Measurements from ENCODE around the gene LOXL4.

LOXL4 gene

DNA sequence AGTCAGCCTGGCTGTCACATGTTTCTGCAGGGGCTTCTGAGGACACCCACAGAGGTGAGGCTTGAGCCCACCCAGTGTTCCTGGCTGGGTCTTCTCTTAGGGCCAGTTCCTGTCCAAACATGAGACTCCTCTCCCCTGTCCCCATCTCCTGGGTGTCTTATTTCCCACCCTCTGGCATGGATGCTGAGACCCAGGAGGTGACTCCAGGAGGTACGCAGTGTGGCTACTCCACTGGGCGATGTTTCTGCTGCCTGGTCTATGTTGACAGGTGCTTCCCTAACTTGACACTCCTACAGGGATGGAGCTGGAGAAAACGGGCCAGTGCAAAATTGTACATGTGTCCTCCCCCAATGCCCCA lies 26.3 kb upstream of the LOXL4 start:
- no peak for DNase-seq

GRCh38 chr10:98293550-98294269 lies 25.7 kb upstream of the LOXL4 start:
- DNase-seq = no peak

DNA sequence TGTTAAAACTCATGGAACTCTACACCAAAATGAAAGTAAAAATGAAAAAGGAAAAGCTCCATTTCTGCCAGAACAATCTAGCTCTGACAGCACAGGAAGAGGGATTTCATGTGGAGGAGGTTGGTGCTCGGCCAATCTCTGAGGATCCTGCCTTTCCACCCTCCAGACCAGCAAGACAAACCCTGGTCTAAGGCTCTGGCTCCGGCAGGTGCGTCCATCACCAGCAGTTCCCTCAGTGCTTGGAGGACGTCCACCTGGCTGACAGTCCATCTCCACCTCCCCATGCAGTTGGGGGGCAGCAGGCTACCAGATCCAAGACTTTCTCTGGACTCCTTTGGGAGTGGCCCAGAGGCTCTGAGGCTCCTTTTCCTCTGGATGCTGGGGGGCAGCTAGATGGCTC lies 25.0 kb upstream of the LOXL4 start:
- DNase-seq = no peak

DNA sequence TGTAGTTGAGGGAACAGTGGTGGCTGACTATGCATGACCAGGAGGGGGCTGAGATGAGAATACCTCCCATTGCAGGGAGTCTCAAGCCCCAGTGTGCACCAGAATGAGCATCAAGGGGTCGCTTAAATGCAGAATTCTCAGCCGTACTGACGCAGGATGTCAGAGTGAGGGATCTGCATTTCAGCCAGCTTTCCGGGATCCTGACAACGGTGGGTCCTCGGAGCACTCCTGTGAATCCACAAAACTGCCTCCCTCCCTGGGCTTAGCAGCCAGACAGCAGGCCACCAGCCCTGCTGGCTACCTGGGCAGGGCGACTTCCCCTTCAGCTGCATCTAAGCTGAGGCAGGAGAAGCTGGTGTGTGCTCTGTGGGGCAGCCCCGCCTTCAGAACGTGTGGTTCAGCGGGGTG lies 21.8 kb upstream of the LOXL4 start:
- DNase-seq = no peak

- no peak for DNase-seq
Observed at GRCh38 chr10:98287321-98287720, 19.3 kb upstream of the LOXL4 start.

DNA sequence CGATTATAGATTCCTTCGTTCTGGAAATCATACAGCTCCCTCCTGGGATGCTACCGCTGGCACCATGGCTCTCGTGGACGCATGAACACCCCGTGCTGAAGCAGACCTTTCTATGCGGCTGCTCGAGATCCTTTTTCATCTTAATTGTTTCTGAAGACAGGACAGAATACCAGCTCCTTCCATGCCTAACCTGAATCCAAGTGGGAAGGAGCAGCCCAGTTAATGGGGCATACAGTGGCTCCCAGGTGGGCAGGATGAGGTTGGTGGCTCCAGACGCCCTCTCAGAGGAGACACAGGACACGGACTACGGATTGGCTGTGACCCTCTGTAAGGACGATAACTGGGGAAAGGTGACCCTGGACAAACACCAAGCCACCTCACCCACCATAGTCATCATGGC lies 18.4 kb upstream of the LOXL4 start:
- no peak for DNase-seq

GRCh38 chr10:98285416-98285815 lies 17.4 kb upstream of the LOXL4 start:
- no peak for DNase-seq

DNA sequence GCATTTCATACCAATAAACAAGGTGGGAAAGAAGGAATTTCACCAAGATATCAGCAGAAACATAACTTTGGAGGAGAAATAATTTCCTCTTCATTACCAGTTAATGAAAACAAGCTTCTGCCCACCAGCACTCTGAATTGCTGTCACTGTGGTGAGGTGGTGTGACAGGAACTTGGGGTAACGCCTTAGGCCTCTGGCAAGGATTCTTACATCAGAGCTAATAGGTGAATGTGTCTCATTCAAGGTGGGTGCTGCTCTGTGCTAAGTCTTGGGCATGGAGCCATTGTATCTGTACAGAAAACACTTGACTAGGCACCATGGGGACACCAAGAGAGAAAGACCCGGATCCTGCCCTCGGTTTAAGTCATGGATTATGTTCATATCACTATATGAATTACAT lies 8.3 kb upstream of the LOXL4 start:
- no peak for DNase-seq

- no peak for DNase-seq
Observed at GRCh38 chr10:98274562-98274961, 6.6 kb upstream of the LOXL4 start.

GRCh38 chr10:98273057-98273850 lies 5.3 kb upstream of the LOXL4 start:
- no peak for DNase-seq

GRCh38 chr10:98272656-98273055 lies 4.7 kb upstream of the LOXL4 start:
- DNase-seq = no peak

GRCh38 chr10:98272245-98272644 lies 4.3 kb upstream of the LOXL4 start:
- DNase-seq = no peak

- DNase-seq = no peak
Observed at GRCh38 chr10:98270786-98271185, 2.8 kb upstream of the LOXL4 start.

DNA sequence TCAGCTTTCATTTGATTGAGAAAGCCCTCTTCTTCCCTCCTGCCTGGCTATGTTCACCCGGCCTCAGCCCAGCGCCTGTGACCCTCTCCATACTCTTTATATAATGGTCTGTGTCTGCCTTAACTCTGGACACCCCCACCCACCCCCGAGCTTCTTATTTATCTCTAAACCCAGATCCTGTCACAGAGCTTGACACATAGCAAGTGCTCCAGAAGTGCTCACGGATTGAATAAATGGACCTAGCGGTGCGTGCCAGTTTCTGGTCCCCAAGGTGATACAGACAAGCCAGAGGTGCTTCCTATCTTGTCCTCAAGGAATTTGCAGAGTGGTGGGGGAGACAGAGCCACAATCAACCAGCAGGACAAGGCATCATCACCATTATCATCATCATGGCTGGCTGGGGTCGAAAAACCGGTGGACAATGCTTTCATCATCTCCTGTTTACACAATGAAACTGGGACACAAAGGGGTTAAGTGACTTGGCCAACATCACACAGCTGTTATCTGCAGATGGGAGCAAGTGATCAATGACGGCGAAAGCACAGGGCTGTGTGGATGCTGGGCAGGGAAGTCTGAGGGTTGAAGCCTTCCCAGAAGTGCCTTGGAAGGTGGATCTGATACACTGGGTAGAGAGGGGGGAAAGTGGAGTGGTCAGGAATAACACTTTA lies 2.2 kb upstream of the LOXL4 start:
- DNase-seq = no peak

DNA sequence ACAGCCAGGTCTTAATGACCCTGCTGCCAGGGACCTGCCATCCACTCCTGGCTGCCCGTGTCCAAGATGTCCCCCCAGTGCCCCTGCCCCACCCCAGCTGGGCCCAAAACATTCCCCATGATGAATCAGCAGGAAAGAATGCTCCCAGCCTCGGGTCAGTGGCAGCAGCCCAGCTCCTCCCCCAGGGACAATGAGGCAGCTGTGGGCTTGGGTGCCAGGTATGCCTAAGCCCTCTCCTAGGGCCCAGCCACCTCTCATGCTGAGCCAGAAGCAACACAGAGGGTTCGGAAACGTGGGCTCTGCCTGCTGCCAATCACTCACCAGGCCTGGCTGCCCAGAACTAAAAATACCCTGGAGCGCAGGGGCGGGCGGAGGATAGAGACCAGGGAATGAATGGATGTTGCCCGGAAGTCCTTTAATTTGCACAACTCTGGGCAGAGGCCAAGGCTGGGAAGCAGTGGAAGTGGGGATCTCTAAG lies 1.5 kb upstream of the LOXL4 start:
- no peak for DNase-seq

GRCh38 chr10:98268694-98269431 lies 869 bp upstream of the LOXL4 start:
- no peak for DNase-seq

DNA sequence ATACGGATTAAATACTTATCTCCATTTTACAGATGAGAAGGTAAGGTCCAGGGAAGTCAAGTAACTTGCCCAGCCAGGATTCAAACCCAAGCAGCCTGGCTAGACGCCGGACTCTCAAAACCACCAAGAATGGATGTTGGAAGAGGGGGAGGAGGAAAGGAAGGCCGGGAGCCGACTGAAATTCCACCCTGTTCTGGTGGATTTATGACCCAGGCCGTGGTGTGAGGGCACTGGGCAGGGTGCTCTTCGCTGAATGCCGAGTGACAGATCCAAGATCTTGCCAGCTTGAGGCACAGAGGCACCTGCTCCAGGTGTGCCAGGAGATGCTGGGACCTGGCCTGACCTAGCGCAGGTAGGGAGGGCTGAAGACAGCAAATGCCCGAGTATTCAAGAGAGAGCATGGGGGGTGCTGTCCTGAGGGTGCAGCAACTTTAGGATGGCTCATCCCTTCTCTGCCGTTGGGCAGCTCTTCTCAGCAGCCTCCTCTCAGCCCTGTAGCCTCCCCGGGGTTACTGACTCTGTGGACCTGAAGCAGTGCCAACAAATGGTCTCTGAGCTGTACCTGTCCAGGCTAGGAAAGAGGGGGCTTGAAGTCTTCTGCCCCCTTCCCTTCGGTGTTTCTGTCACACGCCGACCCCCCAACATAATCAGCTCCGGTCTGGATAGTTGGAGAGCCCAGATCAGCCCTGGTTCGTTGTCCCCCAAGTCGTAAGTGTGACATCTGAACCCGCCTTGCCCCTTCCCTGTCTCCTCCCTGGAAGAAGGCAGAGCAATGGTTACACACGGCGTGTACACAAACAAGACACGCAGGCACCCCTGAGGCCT lies 713 bp downstream of the LOXL4 start:
- no peak for DNase-seq

GRCh38 chr10:98266647-98267046 lies 1.3 kb downstream of the LOXL4 start:
- no peak for DNase-seq

GRCh38 chr10:98265403-98266378 lies 2.3 kb downstream of the LOXL4 start:
- no peak for DNase-seq

GRCh38 chr10:98264378-98265065 lies 3.5 kb downstream of the LOXL4 start:
- no peak for DNase-seq
